Activated CD4-positive, CD25-positive, alpha-beta regulatory T cell treated with anti-CD3 and anti-CD28 coated beads, Interleukin-2, amount 50 U/mL, for 24 hours (primary cell): Measurements from ENCODE around the gene AP3D1.

Source experiments
- ATAC-seq, 2 donors: fragments of 150-1000 bp; cut with Tn5 transposase; one replicate each; pipeline ENCODE4 v1.10.0; 2021; ENCODE audit warnings: mild to moderate bottlenecking in 1 of 2, moderate library complexity in 1 of 2

Gene AP3D1

GRCh38 chr19:2180881-2181632, 29.7 kb upstream of the AP3D1 start:
- no peak for ATAC-seq

- no peak for ATAC-seq
Observed at GRCh38 chr19:2180114-2180513, 28.7 kb upstream of the AP3D1 start.

- no peak for ATAC-seq
Observed at GRCh38 chr19:2179095-2179494, 27.7 kb upstream of the AP3D1 start.

- no peak for ATAC-seq
Observed at GRCh38 chr19:2176337-2176994, 25.1 kb upstream of the AP3D1 start.

- no peak for ATAC-seq
Observed at GRCh38 chr19:2175742-2176141, 24.4 kb upstream of the AP3D1 start.

GRCh38 chr19:2173767-2174577, 22.6 kb upstream of the AP3D1 start:
- no peak for ATAC-seq

- ATAC-seq, result no peak
Observed at GRCh38 chr19:2173388-2173766, 22.0 kb upstream of the AP3D1 start.

GRCh38 chr19:2171349-2172145, 20.2 kb upstream of the AP3D1 start:
- ATAC-seq, result peak; percentile 89 to 91

- ATAC-seq, result peak; percentile 5 to 6
Observed at GRCh38 chr19:2170987-2171348, 19.6 kb upstream of the AP3D1 start.

- no peak for ATAC-seq
Observed at GRCh38 chr19:2170219-2170618, 18.9 kb upstream of the AP3D1 start.

GRCh38 chr19:2168619-2169424, 17.5 kb upstream of the AP3D1 start:
- peak; percentile 52 to 53 for ATAC-seq

- ATAC-seq, result no peak
Observed at GRCh38 chr19:2167896-2168618, 16.7 kb upstream of the AP3D1 start.

GRCh38 chr19:2166741-2167738, 15.7 kb upstream of the AP3D1 start:
- no peak for ATAC-seq

GRCh38 chr19:2164020-2164998, 12.9 kb upstream of the AP3D1 start:
- peak; percentile 27 to 30 for ATAC-seq

GRCh38 chr19:2160379-2160778, 9.0 kb upstream of the AP3D1 start:
- no peak for ATAC-seq

GRCh38 chr19:2157452-2157851, 6.1 kb upstream of the AP3D1 start:
- ATAC-seq, result no peak

- ATAC-seq, result no peak
Observed at GRCh38 chr19:2154587-2155075, 3.3 kb upstream of the AP3D1 start.

- ATAC-seq, result peak in 1 of 2 donors; percentile 1
Observed at GRCh38 chr19:2150794-2151338, 500 bp downstream of the AP3D1 start.
